ENCODE data around the gene FGR.

- TF ChIP-seq, protein P1, sequence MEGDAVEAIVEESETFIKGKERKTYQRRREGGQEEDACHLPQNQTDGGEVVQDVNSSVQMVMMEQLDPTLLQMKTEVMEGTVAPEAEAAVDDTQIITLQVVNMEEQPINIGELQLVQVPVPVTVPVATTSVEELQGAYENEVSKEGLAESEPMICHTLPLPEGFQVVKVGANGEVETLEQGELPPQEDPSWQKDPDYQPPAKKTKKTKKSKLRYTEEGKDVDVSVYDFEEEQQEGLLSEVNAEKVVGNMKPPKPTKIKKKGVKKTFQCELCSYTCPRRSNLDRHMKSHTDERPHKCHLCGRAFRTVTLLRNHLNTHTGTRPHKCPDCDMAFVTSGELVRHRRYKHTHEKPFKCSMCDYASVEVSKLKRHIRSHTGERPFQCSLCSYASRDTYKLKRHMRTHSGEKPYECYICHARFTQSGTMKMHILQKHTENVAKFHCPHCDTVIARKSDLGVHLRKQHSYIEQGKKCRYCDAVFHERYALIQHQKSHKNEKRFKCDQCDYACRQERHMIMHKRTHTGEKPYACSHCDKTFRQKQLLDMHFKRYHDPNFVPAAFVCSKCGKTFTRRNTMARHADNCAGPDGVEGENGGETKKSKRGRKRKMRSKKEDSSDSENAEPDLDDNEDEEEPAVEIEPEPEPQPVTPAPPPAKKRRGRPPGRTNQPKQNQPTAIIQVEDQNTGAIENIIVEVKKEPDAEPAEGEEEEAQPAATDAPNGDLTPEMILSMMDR (IDR thresholded peaks at IDR 0.05) = no peak
- TF ChIP-seq EZH2 (IDR thresholded peaks at IDR 0.05) (no peak), EZH2phosphoT487 (IDR thresholded peaks at IDR 0.05) (no peak)
These were observed 10.1 kb upstream of the FGR start for GRCh38 chr1:27645071-27645415.
